ENCODE data around the gene ST3GAL6. TPM values are rescaled to one million over a fixed set of nuclear protein-coding genes. Genes with fewer than 3 reads are reported as not detected.

ST3GAL6 gene
- total and polyA plus RNA-seq, 2 donors (not counting 3 experiments of a cell fraction or from before 2014, with no cell fraction given), result 13.2 to 35.9 TPM

DNA sequence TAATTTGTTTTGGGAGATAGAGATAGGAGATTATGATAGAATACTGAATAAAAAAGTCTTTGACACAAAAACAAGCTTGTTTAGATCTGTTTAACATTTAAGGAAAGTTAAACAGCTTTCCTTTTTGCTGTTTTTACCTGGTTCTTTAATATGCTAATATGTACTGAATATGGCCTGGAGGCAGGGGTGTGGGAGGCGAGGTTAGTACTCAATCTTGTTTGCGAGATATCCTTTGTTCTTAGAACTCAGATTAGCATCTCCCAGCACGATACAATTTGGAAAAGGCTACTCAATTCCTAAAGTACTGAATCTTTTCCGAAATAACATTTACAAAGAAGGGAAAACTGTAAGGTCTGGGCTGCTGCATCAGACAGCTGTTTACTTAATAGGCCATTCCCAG is 40.8 kb upstream of the ST3GAL6 start:
- Histone ChIP-seq H4K20me1 (replicated peaks; ENCODE audit: control insufficient read depth, extremely low read depth, insufficient read depth, low read length) (no peaks in the 10 kb centered on the region), H3K9ac (replicated peaks; ENCODE audit: extremely low read depth, insufficient read depth, low read length) (no peak overlapping the region), H3K27me3 (ENCODE audit: control insufficient read depth in 2 of 2, insufficient read depth in 2 of 2, low read length in 2 of 2) (no peaks in the 10 kb centered on the region), H3K4me1 (ENCODE audit: control insufficient read depth, extremely low read depth, insufficient read depth, low read length) (no peaks in the 10 kb centered on the region), H3K4me2 (ENCODE audit: insufficient read depth, low read length) (no peak overlapping the region), H3K79me2 (ENCODE audit: control insufficient read depth, insufficient read depth, low read length) (no peaks in the 10 kb centered on the region), H3K36me3 (ENCODE audit: control insufficient read depth in 2 of 2, extremely low read depth in 1 of 2, insufficient read depth in 2 of 2, low read length in 2 of 2) (no peaks in the 10 kb centered on the region), H3K9me1 (replicated peaks; ENCODE audit: control insufficient read depth, extremely low read depth, insufficient read depth, low read length) (no peaks in the 10 kb centered on the region), H3K27ac (ENCODE audit: insufficient read depth, low read depth, low read length) (no peak overlapping the region), H3K9me3 (replicated peaks; ENCODE audit: control insufficient read depth, insufficient read depth, low read length) (no peaks in the 10 kb centered on the region), H2AFZ (ENCODE audit: low read depth, low read length) (no peak overlapping the region), H3K4me3 (replicated peaks in 1 of 3; ENCODE audit: insufficient read depth in 1 of 3, low read depth in 1 of 3, low read length in 3 of 3) (no peak overlapping the region)
- BruUV-seq (replicated peaks), result no TSS peak
- POLR2A ChIA-PET, result no interaction called here
- intact Hi-C loops (cut with micrococcal nuclease), result no loop called here
- TF ChIP-seq POLR2A (IDR thresholded peaks at IDR 0.05; ENCODE audit: low read depth, low read length), result no peak
- TF ChIP-seq JUN (IDR thresholded peaks at IDR 0.05; ENCODE audit: borderline replicate concordance, insufficient read depth, insufficient read length, low read depth), result no peak
- TF ChIP-seq, protein P1, sequence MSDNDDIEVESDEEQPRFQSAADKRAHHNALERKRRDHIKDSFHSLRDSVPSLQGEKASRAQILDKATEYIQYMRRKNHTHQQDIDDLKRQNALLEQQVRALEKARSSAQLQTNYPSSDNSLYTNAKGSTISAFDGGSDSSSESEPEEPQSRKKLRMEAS (IDR thresholded peaks at IDR 0.05; ENCODE audit: insufficient read depth, insufficient read length), result no peak
- DNase-seq (ENCODE audit: low read depth, low spot score), result no peak
- dilution Hi-C loops (cut with MboI; ENCODE audit: extremely low pct_ligation_motif_present, low sequenced_read_pairs), result no loop called here
- CTCF ChIA-PET, result interaction anchor here (0.8 to 1.7 kb wide), 2 partner anchors 32 to 120 kb away, joined by 3 to 5 read pairs; no protein-coding TSS in a partner anchor
- no peak for FAIRE-seq

DNA sequence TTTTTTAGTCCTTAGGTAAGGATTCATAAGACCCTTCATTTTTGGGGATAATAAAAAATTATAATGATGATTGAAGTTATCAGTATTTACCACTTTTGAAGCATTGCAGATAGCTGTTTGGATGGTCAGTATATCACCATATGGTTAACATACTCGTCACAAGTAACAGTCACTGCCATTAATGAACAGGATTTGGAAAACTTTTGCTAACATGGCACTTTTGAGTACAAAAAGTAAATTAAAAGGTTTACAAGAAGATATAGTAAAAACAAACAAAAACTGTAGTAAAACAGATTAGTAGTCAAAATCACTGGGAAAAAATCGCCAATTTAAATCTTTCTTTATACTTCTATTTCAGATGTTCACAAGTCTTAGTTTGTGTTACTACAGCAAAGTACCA is 37.8 kb upstream of the ST3GAL6 start:
- FAIRE-seq (no peak), DNase-seq (ENCODE audit: low read depth, low spot score) (no peak)
- no peak overlapping the region for H3K4me3 ChIP-seq (replicated peaks in 1 of 3; ENCODE audit: insufficient read depth in 1 of 3, low read depth in 1 of 3, low read length in 3 of 3)
- no peak overlapping the region for H3K9ac ChIP-seq (replicated peaks; ENCODE audit: extremely low read depth, insufficient read depth, low read length)
- TF ChIP-seq MYC (IDR thresholded peaks at IDR 0.05; ENCODE audit: low read depth, low read length) (no peak), GATA2 (IDR thresholded peaks at IDR 0.05; ENCODE audit: insufficient read depth, insufficient read length, low read depth, low read length) (no peak), EZH2 (IDR thresholded peaks at IDR 0.05; ENCODE audit: borderline replicate concordance, low read depth, low read length, severe bottlenecking) (no peak), FOS (IDR thresholded peaks at IDR 0.05; ENCODE audit: borderline replicate concordance, insufficient read depth, low read length) (no peak), JUN (IDR thresholded peaks at IDR 0.05; ENCODE audit: borderline replicate concordance, insufficient read depth, insufficient read length, low read depth) (no peak), POLR2AphosphoS5 (IDR thresholded peaks at IDR 0.05; ENCODE audit: insufficient read depth, low read depth, low read length) (no peak), POLR2A (IDR thresholded peaks at IDR 0.05; ENCODE audit: low read depth, low read length) (no peak)
- TF ChIP-seq, protein P1 (IDR thresholded peaks at IDR 0.05; ENCODE audit: insufficient read depth, insufficient read length), result no peak
- TF ChIP-seq, protein P2, sequence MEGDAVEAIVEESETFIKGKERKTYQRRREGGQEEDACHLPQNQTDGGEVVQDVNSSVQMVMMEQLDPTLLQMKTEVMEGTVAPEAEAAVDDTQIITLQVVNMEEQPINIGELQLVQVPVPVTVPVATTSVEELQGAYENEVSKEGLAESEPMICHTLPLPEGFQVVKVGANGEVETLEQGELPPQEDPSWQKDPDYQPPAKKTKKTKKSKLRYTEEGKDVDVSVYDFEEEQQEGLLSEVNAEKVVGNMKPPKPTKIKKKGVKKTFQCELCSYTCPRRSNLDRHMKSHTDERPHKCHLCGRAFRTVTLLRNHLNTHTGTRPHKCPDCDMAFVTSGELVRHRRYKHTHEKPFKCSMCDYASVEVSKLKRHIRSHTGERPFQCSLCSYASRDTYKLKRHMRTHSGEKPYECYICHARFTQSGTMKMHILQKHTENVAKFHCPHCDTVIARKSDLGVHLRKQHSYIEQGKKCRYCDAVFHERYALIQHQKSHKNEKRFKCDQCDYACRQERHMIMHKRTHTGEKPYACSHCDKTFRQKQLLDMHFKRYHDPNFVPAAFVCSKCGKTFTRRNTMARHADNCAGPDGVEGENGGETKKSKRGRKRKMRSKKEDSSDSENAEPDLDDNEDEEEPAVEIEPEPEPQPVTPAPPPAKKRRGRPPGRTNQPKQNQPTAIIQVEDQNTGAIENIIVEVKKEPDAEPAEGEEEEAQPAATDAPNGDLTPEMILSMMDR (IDR thresholded peaks at IDR 0.05; ENCODE audit: extremely low read depth in 1 of 2, insufficient read depth in 1 of 2, low read depth in 1 of 2, low read length in 2 of 2), result no peak
- H3K27me3 ChIP-seq (ENCODE audit: control insufficient read depth in 2 of 2, insufficient read depth in 2 of 2, low read length in 2 of 2), result no peaks in the 10 kb centered on the region
- CTCF ChIA-PET, result interaction anchor here (1.0 to 1.6 kb wide), 3 partner anchors 15 to 448 kb away, joined by 3 to 5 read pairs (median 3); no protein-coding TSS in a partner anchor
- H3K4me1 ChIP-seq (ENCODE audit: control insufficient read depth, extremely low read depth, insufficient read depth, low read length), result peaks cover 9% of the 10 kb centered on the region
- POLR2A ChIA-PET, result no interaction called here
- H4K20me1 ChIP-seq (replicated peaks; ENCODE audit: control insufficient read depth, extremely low read depth, insufficient read depth, low read length), result no peaks in the 10 kb centered on the region
- intact Hi-C loops (cut with micrococcal nuclease), result no loop called here
- dilution Hi-C loops (cut with MboI; ENCODE audit: extremely low pct_ligation_motif_present, low sequenced_read_pairs), result no loop called here
- no TSS peak for BruUV-seq (replicated peaks)
- no peaks in the 10 kb centered on the region for H3K9me3 ChIP-seq (replicated peaks; ENCODE audit: control insufficient read depth, insufficient read depth, low read length)
- no peak overlapping the region for H3K27ac ChIP-seq (ENCODE audit: insufficient read depth, low read depth, low read length)
- H3K4me2 ChIP-seq (ENCODE audit: insufficient read depth, low read length), result no peak overlapping the region
- no peaks in the 10 kb centered on the region for H3K79me2 ChIP-seq (ENCODE audit: control insufficient read depth, insufficient read depth, low read length)
- H3K9me1 ChIP-seq (replicated peaks; ENCODE audit: control insufficient read depth, extremely low read depth, insufficient read depth, low read length), result no peaks in the 10 kb centered on the region
- no peaks in the 10 kb centered on the region for H3K36me3 ChIP-seq (ENCODE audit: control insufficient read depth in 2 of 2, extremely low read depth in 1 of 2, insufficient read depth in 2 of 2, low read length in 2 of 2)
- H2AFZ ChIP-seq (ENCODE audit: low read depth, low read length), result no peak overlapping the region

All from endothelial cell of umbilical vein (primary cell).